HCT116 (cell line): ENCODE measurements around the gene MAP3K20. TPM values are rescaled to one million over a fixed set of nuclear protein-coding genes. Genes with fewer than 3 reads are reported as not detected.

ENCODE experiments used
- ATAC-seq: fragments of 200-7000 bp; cut with Tn5 transposase; 2 replicates; pipeline ENCODE4 v1.9.1; 2020; ENCODE audit warnings: mild to moderate bottlenecking, moderate library complexity
- BruUV-seq: library from RNA; stranded (reverse); fragments of 400-500 nt; replicated peaks from 2 replicates; lab custom pipeline; 2021; lab: Mats Ljungman, UMichigan
- CTCF ChIA-PET: fragments of 300-600 bp; sonication (Branson Sonifier 250); formaldehyde crosslinking; loops from one replicate; lab custom pipeline; 2021; ENCODE audit warnings: antibody characterized with exemption; lab: Charles Lee
- POLR2A ChIA-PET: fragments of 300-600, 350-600 bp; sonication (Branson Sonifier 250); formaldehyde crosslinking; loops from one replicate; lab custom pipeline; 2021; ENCODE audit warnings: antibody characterized with exemption; lab: Charles Lee
- RAD21 ChIA-PET, 2 experiments: fragments of 300-600 bp; sonication (Branson Sonifier 250); formaldehyde crosslinking; loops; one replicate each; lab custom pipeline; 2023; ENCODE audit warnings: low total read pairs in 2 of 2; ENCODE audit not compliant: uncharacterized antibody in 2 of 2, unreplicated experiment in 2 of 2, low non-redundant PET in 1 of 2; lab: Charles Lee
- DNase-seq: peaks from one replicate; pipeline ENCODE4 v3.0.0-alpha.2; 2010; ENCODE audit warnings: low read depth, low spot score
- H2AFZ ChIP-seq: fragments of 200-600 bp; shearing (Covaris generic), sonication (generic); 2 replicates; pipeline ENCODE4 v1.6.1; 2017; ENCODE audit warnings: low read depth, mixed run types, mixed read lengths, antibody characterized with exemption, low read length; ENCODE audit not compliant: poor library complexity, severe bottlenecking
- H3K27ac ChIP-seq: 2 replicates; pipeline ENCODE4 v1.5.1; 2012; ENCODE audit warnings: low read depth, low read length
- H3K27me3 ChIP-seq: fragments of 200-600 bp; sonication (generic); 2 replicates; pipeline ENCODE4 v1.6.1; 2016; ENCODE audit warnings: mixed run types, low read length, mixed read lengths; ENCODE audit not compliant: insufficient read depth
- H3K36me3 ChIP-seq, 2 experiments: fragments of 200-500 bp in 1 of 2; fragments of 200-600 bp in 1 of 2; sonication (Bioruptor generic) in 1 of 2; sonication (generic) in 1 of 2; 2 replicates each; pipeline versions ENCODE4 v1.5.1 to v1.6.1; 2014 to 2016; ENCODE audit warnings: low read length in 2 of 2, inconsistent platforms in 1 of 2, mixed read lengths in 1 of 2, mixed run types in 1 of 2; ENCODE audit not compliant: insufficient read depth in 2 of 2, control insufficient read depth in 1 of 2
- H3K4me1 ChIP-seq, 2 experiments: fragments of 200-600 bp in 1 of 2; sonication (generic) in 1 of 2; 2 replicates each; pipeline versions ENCODE4 v1.5.1 to v1.6.1; 2012 to 2017; ENCODE audit warnings: low read length in 2 of 2, inconsistent platforms in 1 of 2, mild to moderate bottlenecking in 1 of 2, mixed read lengths in 1 of 2, mixed run types in 1 of 2, moderate library complexity in 1 of 2; ENCODE audit not compliant: insufficient read depth in 2 of 2, control insufficient read depth in 1 of 2
- H3K4me2 ChIP-seq: fragments of 200-600 bp; sonication (generic); 2 replicates; pipeline ENCODE4 v1.6.1; 2017; ENCODE audit warnings: mixed run types, low read length, mixed read lengths
- H3K4me3 ChIP-seq, 2 experiments: fragments of 200-600 bp in 1 of 2; sonication (generic) in 1 of 2; replicated peaks in 1 of 2; 2 replicates each; pipeline ENCODE4 v1.5.1; 2011 to 2016; ENCODE audit warnings: low read length in 2 of 2, control low read depth in 1 of 2, low read depth in 1 of 2, mild to moderate bottlenecking in 1 of 2, mixed read lengths in 1 of 2, mixed run types in 1 of 2
- H3K79me2 ChIP-seq: fragments of 200-600 bp; sonication (generic); 2 replicates; pipeline ENCODE4 v1.6.1; 2017; ENCODE audit warnings: mild to moderate bottlenecking, mixed run types, low read length, moderate library complexity, mixed read lengths; ENCODE audit not compliant: insufficient read depth
- H3K9ac ChIP-seq: fragments of 200-600 bp; sonication (generic); 2 replicates; pipeline ENCODE4 v1.6.1; 2016; ENCODE audit warnings: low read length, mixed read lengths
- H3K9me2 ChIP-seq: fragments of 200-600 bp; sonication (generic), shearing (Covaris generic); 2 replicates; pipeline ENCODE4 v1.6.1; 2017; ENCODE audit warnings: mixed run types, mild to moderate bottlenecking, moderate library complexity; ENCODE audit not compliant: insufficient read depth
- H3K9me3 ChIP-seq, 2 experiments: fragments of 200-500 bp in 1 of 2; fragments of 200-600 bp in 1 of 2; sonication (Bioruptor generic) in 1 of 2; sonication (generic) in 1 of 2; 2 replicates each; pipeline ENCODE4 v1.6.1; 2014 to 2017; ENCODE audit warnings: low read length in 2 of 2, mixed read lengths in 2 of 2, inconsistent platforms in 1 of 2, low read depth in 1 of 2, mild to moderate bottlenecking in 1 of 2, mixed run types in 1 of 2, moderate library complexity in 1 of 2; ENCODE audit not compliant: control insufficient read depth in 1 of 2, insufficient read depth in 1 of 2
- H4K20me1 ChIP-seq: fragments of 200-600 bp; sonication (generic), shearing (Covaris generic); 2 replicates; pipeline ENCODE4 v1.6.1; 2017; ENCODE audit warnings: mixed run types, mild to moderate bottlenecking, moderate library complexity; ENCODE audit not compliant: insufficient read depth
- CBX3 ChIP-seq: IDR thresholded peaks from 2 replicates; pipeline ENCODE4 v1.6.1; 2012; ENCODE audit warnings: low read depth
- EGR1 ChIP-seq: IDR thresholded peaks from 2 replicates; pipeline ENCODE4 v1.6.1; 2012; ENCODE audit warnings: low read depth
- EZH2phosphoT487 ChIP-seq: fragments of 200-600 bp; IDR thresholded peaks from 2 replicates; pipeline ENCODE4 v1.6.1; 2018; ENCODE audit warnings: antibody characterized with exemption, borderline replicate concordance
- POLR2A ChIP-seq: IDR thresholded peaks from 2 replicates; pipeline ENCODE4 v1.7.0; 2011; ENCODE audit warnings: borderline replicate concordance; ENCODE audit not compliant: insufficient read depth, insufficient read length; ENCODE audit errors: extremely low read depth
- POLR2AphosphoS5 ChIP-seq: IDR thresholded peaks from 2 replicates; pipeline ENCODE4 v1.6.1; 2011; ENCODE audit warnings: mild to moderate bottlenecking, low read depth, low read length, moderate library complexity
- RAD21 ChIP-seq: IDR thresholded peaks from 2 replicates; pipeline ENCODE4 v1.6.1; 2012; ENCODE audit warnings: low read depth, mild to moderate bottlenecking
- SP1 ChIP-seq: IDR thresholded peaks from 2 replicates; pipeline ENCODE4 v1.6.1; 2012; ENCODE audit warnings: low read depth
- TCF7L2 ChIP-seq: IDR thresholded peaks from 2 replicates; pipeline ENCODE4 v1.7.0; 2011; ENCODE audit warnings: borderline replicate concordance, inconsistent platforms; ENCODE audit not compliant: insufficient read depth, insufficient read length; ENCODE audit errors: extremely low read depth
- YY1 ChIP-seq: IDR thresholded peaks from 2 replicates; pipeline ENCODE4 v1.6.1; 2011; ENCODE audit warnings: low read length, low read depth, moderate library complexity, mild to moderate bottlenecking; ENCODE audit not compliant: insufficient replicate concordance; ENCODE audit errors: extremely low read depth
- ZBTB33 ChIP-seq: IDR thresholded peaks from 2 replicates; pipeline ENCODE4 v1.6.1; 2011; ENCODE audit warnings: mild to moderate bottlenecking, low read length, moderate library complexity; ENCODE audit not compliant: insufficient replicate concordance; ENCODE audit errors: extremely low read depth
- ZFX ChIP-seq: fragments of 450-650 bp; IDR thresholded peaks from 2 replicates; pipeline ENCODE4 v1.6.1; 2017
- intact Hi-C: fragments of 100-400 bp; cut with micrococcal nuclease; formaldehyde crosslinking; loops from 2 replicates; pipeline ENCODE4 v1.10.0; 2022
- total RNA-seq: library from RNA; stranded (reverse); gene quantifications from one replicate; pipeline ENCODE4 v1.2.1, GENCODE V29; 2021; ENCODE audit not compliant: unreplicated experiment
- TF ChIP-seq, protein P1 (sequence below): IDR thresholded peaks from 2 replicates; pipeline ENCODE4 v1.6.1; 2012
- TF ChIP-seq, protein P2 (sequence below), 3 experiments: fragments of 200-600 bp in 1 of 3; sonication (generic) in 1 of 3; IDR thresholded peaks in 2 of 3; conservative IDR thresholded peaks in 1 of 3; 2 replicates each; pipeline ENCODE4 v1.5.1; 2012 to 2017; ENCODE audit warnings: low read depth in 2 of 3, low read length in 2 of 3, antibody characterized with exemption in 1 of 3, borderline replicate concordance in 1 of 3, control low read depth in 1 of 3, mild to moderate bottlenecking in 1 of 3, mixed read lengths in 1 of 3, mixed run types in 1 of 3, moderate library complexity in 1 of 3; ENCODE audit not compliant: insufficient read depth in 1 of 3
- TF ChIP-seq, protein P3 (sequence below): IDR thresholded peaks from 2 replicates; pipeline ENCODE4 v1.6.1; 2012

MAP3K20 gene
- total RNA-seq, 1 experiment from 2014 or later: 40.0 TPM

GRCh38 chr2:173059971-173060461, 15.6 kb upstream of the MAP3K20 start:
- Histone ChIP-seq H3K9me3 (no peaks in the 10 kb centered on the region), H4K20me1 (no peaks in the 10 kb centered on the region), H3K4me1 (no peaks in the 10 kb centered on the region), H3K36me3 (no peaks in the 10 kb centered on the region), H3K27me3 (no peaks in the 10 kb centered on the region), H3K79me2 (no peaks in the 10 kb centered on the region), H3K9ac (no peak overlapping the region), H3K4me3 (no peak overlapping the region), H3K27ac (no peak overlapping the region), H2AFZ (no peak overlapping the region), H3K4me2 (no peak overlapping the region), H3K9me2 (no peaks in the 10 kb centered on the region)
- DNase-seq: no peak
- BruUV-seq: no TSS peak
- ChIA-PET POLR2A (no interaction called here), RAD21 (no interaction called here), CTCF (no interaction called here)
- no peak for ATAC-seq
- intact Hi-C loops: no loop called here
- TF ChIP-seq TCF7L2: no peak

DNA sequence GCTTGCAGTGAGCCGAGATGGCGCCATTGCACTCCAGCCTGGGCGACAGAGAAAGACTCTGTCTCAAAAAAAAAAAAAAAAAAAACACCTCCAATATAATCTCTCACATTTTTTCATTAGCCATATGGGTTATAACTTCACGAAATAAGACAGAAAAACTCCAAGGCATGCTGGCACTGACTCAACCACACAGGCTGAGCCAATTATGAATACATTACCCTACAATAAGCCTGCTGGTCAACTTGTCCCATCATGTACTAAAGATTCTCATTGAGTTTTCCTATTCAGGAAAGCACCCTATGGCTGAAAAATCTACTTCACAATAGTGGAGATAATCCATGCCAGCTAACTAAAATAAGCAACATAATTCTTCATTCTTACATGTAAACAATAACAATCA, 12.8 kb upstream of the MAP3K20 start:
- DNase-seq: no peak
- POLR2A ChIA-PET: interaction anchor here (1.2 kb wide), 1 partner anchor 14 kb away, joined by 3 read pairs; no protein-coding TSS in a partner anchor
- Histone ChIP-seq H3K36me3 (no peaks in the 10 kb centered on the region), H3K4me1 (no peaks in the 10 kb centered on the region), H3K4me2 (no peak overlapping the region), H3K9ac (no peak overlapping the region), H4K20me1 (no peaks in the 10 kb centered on the region), H3K4me3 (no peak overlapping the region), H3K27me3 (no peaks in the 10 kb centered on the region), H3K27ac (no peak overlapping the region), H3K9me3 (no peaks in the 10 kb centered on the region), H3K9me2 (no peaks in the 10 kb centered on the region), H3K79me2 (no peaks in the 10 kb centered on the region), H2AFZ (no peak overlapping the region)
- no TSS peak for BruUV-seq
- RAD21 ChIA-PET: no interaction called here
- intact Hi-C loops: no loop called here
- no peak for ATAC-seq
- CTCF ChIA-PET: no interaction called here
- no peak for TF ChIP-seq TCF7L2
- no peak for TF ChIP-seq ZBTB33
- TF ChIP-seq ZFX: no peak
- no peak for TF ChIP-seq CBX3
- no peak for TF ChIP-seq POLR2AphosphoS5
- no peak for TF ChIP-seq RAD21
- TF ChIP-seq EGR1: no peak
- TF ChIP-seq POLR2A: no peak
- TF ChIP-seq, protein P1, sequence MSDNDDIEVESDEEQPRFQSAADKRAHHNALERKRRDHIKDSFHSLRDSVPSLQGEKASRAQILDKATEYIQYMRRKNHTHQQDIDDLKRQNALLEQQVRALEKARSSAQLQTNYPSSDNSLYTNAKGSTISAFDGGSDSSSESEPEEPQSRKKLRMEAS: no peak
- TF ChIP-seq, protein P2, sequence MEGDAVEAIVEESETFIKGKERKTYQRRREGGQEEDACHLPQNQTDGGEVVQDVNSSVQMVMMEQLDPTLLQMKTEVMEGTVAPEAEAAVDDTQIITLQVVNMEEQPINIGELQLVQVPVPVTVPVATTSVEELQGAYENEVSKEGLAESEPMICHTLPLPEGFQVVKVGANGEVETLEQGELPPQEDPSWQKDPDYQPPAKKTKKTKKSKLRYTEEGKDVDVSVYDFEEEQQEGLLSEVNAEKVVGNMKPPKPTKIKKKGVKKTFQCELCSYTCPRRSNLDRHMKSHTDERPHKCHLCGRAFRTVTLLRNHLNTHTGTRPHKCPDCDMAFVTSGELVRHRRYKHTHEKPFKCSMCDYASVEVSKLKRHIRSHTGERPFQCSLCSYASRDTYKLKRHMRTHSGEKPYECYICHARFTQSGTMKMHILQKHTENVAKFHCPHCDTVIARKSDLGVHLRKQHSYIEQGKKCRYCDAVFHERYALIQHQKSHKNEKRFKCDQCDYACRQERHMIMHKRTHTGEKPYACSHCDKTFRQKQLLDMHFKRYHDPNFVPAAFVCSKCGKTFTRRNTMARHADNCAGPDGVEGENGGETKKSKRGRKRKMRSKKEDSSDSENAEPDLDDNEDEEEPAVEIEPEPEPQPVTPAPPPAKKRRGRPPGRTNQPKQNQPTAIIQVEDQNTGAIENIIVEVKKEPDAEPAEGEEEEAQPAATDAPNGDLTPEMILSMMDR (IDR thresholded peaks at IDR 0.05 in 2 of 3, conservative IDR thresholded peaks at IDR 0.05 in 1 of 3; ENCODE audit: borderline replicate concordance in 1 of 3, insufficient read depth in 1 of 3, low read depth in 2 of 3, low read length in 2 of 3): no peak
- TF ChIP-seq, protein P3, sequence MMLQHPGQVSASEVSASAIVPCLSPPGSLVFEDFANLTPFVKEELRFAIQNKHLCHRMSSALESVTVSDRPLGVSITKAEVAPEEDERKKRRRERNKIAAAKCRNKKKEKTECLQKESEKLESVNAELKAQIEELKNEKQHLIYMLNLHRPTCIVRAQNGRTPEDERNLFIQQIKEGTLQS: no peak
- no peak for TF ChIP-seq SP1
- no peak for TF ChIP-seq YY1
- TF ChIP-seq EZH2phosphoT487: no peak
